Measurements from ENCODE around the gene PYY.
"Not testable (repeated sequence)": the region's sequence is repeated elsewhere in the genome, so short reads cannot be mapped to it uniquely, and the experiment has no call there.

PYY gene

DNA sequence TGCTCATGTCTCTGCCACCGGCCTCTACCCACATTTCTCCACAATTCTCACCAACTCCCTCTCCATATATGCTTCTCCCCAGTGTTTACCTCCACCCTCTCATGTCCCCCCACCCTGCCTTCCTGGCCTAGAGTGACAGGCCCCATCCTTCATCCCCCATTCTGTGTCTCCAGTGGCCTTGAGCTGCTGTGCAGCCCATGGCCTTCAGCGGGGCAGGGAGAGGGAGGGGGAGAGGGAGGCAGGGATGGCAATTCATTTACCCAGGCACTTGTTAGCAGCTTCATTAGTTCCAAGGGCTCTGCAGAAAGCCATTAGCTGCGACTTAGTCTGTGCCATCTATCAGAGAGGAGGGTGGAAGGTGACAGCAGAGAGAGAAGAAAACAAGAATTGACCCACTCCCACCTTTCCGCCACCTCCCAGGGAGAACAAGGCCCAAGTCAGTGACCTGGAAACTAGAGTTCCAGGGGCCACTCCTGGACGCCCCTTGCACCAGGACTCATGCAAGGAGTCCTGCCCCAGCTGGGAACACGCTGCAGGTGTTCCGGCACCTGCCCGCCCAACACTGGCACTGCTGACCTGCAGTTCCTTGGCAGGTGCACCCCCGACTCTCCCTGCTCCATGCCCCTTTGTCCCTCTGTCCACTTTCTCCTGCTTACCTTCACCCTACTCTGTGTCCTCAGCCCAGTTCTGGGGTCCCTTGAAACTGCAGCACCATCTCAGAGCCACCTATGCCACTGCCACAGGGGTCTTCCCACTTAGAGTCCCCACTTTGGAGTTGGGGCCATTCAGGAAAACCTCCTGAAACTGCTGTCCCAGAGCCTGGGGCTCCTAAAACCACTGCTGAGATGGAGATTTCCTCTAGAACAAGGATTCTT is 23.5 kb upstream of the PYY start:
- no peak overlapping the region for H3K4me3 ChIP-seq (ENCODE audit: low read length)
- H3K9ac ChIP-seq (ENCODE audit: low read depth, low read length) = no peak overlapping the region
- H3K27me3 ChIP-seq (ENCODE audit: insufficient read depth, low read length) = peaks cover 12% of the 10 kb centered on the region
- H3K27ac ChIP-seq (ENCODE audit: low read length) = no peak overlapping the region
- H3K36me3 ChIP-seq (ENCODE audit: insufficient read depth, low read depth, low read length) = no peaks in the 10 kb centered on the region
- no peaks in the 10 kb centered on the region for H3K9me3 ChIP-seq (ENCODE audit: insufficient read depth, low read depth, low read length)
- no peaks in the 10 kb centered on the region for H3K4me1 ChIP-seq (ENCODE audit: insufficient read depth, low read length)

DNA sequence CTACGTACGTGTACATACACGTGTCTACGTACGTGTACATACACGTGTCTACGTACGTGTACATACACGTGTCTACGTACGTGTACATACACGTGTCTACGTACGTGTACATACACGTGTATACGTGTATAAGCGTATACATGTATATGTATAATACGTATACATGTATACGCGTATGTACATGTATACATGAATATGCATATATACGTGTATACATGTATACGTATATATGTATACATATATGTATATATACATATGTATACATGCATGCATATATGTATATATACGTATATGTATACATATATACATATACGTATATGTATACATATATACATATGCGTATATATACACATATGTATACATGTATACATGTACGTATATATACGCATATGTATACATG is 22.2 kb upstream of the PYY start:
- Histone ChIP-seq H3K27ac (ENCODE audit: low read length) (no peak overlapping the region), H3K27me3 (ENCODE audit: insufficient read depth, low read length) (peaks cover 3% of the 10 kb centered on the region; the same call in 1 of the 2 replicates), H3K4me1 (ENCODE audit: insufficient read depth, low read length) (no peaks in the 10 kb centered on the region), H3K9ac (ENCODE audit: low read depth, low read length) (no peak overlapping the region), H3K36me3 (ENCODE audit: insufficient read depth, low read depth, low read length) (no peaks in the 10 kb centered on the region), H3K9me3 (ENCODE audit: insufficient read depth, low read depth, low read length) (no peaks in the 10 kb centered on the region), H3K4me3 (ENCODE audit: low read length) (no peak overlapping the region)

DNA sequence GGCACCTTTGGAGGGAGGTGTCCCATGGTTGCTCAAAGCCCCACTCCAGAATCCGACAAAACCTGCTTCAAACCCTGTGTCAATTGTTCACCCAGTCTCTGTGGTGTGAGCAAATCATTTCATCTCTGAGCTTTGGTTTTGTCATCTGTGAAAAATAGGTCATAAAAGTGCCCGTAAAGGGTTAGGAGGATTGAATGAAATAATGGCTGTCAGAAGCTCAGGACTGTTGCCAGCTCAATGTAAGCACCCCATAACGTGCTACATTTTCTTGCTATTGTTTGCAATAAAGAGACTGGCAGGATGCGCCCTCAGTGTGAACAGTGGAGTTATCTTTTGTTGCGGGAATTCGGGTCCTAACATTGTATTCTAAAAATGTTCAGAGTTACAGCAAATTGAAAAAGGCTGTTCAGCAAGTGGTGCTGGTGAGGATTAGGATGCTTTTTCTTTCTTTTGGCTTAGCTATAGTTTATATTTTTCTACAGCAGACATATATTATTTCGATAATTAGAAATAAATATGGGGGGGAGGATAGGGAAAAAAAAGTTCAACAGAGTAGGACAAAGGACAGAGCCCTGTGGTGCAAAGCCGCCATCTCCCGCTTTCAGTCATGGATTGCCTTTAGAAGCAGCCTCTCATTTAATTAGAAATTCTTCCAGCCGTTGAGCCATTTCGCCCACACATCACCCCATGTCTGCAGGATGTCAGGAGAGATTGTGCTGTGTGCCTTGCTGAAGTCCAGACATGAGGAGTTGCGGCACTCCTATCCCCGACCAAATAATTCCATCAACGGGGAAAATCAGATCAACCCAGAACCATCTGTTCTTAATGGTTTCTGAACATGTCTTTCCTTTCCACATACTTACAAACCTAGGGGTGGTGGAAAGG is 20.9 kb upstream of the PYY start:
- H3K36me3 ChIP-seq (ENCODE audit: insufficient read depth, low read depth, low read length) = no peaks in the 10 kb centered on the region
- no peak overlapping the region for H3K27ac ChIP-seq (ENCODE audit: low read length)
- no peaks in the 10 kb centered on the region for H3K9me3 ChIP-seq (ENCODE audit: insufficient read depth, low read depth, low read length)
- H3K4me1 ChIP-seq (ENCODE audit: insufficient read depth, low read length) = no peaks in the 10 kb centered on the region
- no peak overlapping the region for H3K4me3 ChIP-seq (ENCODE audit: low read length)
- no peaks in the 10 kb centered on the region; the same call in 1 of the 2 replicates for H3K27me3 ChIP-seq (ENCODE audit: insufficient read depth, low read length)
- no peak overlapping the region for H3K9ac ChIP-seq (ENCODE audit: low read depth, low read length)

DNA sequence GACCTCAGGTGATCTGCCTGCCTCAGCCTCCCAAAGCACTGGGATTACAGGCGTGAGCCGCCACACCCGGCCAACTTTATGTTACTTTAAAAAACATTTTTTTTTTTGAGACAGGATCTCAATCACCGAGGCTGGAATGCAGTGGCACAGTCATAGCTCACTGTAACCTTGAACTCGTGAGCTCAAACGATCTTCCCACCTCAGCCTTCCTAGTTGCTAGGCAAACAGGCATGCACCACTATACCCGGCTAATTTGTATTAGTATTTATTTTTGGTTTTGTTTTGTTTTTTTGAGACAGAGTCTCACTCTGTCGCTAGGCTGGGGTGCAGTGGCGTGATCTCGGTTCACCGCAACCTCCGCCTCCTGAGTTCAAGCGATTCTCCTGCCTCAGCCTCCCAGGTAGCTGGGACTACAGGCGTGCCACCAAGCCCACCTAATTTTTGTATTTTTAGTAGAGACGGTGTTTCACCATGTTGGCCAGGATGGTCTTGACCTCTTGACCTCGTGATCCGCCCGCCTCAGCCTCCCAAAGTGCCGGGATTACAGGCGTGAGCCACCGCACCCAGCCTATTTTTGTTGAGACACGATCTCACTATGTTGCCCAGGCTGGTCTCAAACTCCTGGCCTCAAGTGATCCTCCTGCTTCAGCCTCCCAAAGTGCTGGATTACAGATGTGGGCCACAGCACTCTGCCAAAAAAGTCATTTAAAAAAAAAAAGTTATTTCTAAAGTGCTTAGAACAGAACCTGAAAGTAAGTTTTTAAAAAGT is 18.9 kb upstream of the PYY start:
- H3K4me3 ChIP-seq (ENCODE audit: low read length); H3K9me3 ChIP-seq (ENCODE audit: insufficient read depth, low read depth, low read length); H3K27me3 ChIP-seq (ENCODE audit: insufficient read depth, low read length); H3K36me3 ChIP-seq (ENCODE audit: insufficient read depth, low read depth, low read length); H3K9ac ChIP-seq (ENCODE audit: low read depth, low read length); H3K4me1 ChIP-seq (ENCODE audit: insufficient read depth, low read length); H3K27ac ChIP-seq (ENCODE audit: low read length): not testable (repeated sequence)

DNA sequence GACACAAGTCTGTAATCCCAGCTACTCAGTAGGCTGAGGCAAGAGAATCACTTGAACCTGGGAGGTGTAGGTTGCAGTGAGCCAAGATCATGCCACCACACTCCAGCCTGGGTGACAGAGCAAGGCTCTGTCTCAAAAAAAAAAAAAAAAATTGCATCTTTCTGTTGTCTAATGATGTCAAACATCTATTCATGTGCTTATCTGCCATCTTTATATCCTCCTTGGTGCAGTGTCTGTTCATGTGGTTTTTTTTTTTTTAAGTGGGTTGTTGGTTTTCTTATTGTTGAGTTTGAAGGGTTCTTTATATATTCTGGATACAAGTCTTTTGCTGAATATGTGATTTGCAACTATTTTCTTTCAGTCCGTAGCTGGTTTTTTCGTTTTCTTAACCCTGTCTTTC is 17.7 kb upstream of the PYY start:
- H3K27ac ChIP-seq (ENCODE audit: low read length); H3K36me3 ChIP-seq (ENCODE audit: insufficient read depth, low read depth, low read length); H3K4me3 ChIP-seq (ENCODE audit: low read length); H3K9me3 ChIP-seq (ENCODE audit: insufficient read depth, low read depth, low read length); H3K27me3 ChIP-seq (ENCODE audit: insufficient read depth, low read length); H3K4me1 ChIP-seq (ENCODE audit: insufficient read depth, low read length); H3K9ac ChIP-seq (ENCODE audit: low read depth, low read length): not testable (repeated sequence)

DNA sequence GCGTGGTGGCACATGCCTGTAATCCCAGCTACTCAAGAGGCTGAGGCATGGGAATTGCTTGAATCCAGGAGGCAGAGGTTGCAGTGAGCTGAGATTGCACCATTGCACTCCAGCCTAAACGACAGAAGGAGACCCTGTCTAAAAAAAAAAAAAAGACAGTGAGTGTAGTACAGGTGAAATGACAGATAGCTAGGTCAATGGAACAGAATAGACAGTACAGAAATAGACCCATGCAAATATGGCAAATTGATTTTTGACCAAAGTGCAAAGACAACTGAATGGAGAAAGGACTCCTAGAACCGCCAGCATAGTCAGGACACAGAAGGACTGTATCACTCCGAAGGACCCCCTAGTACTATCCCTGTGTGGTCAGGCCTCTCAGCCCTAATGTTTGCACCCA is 16.6 kb upstream of the PYY start:
- no peak overlapping the region for H3K27ac ChIP-seq (ENCODE audit: low read length)
- no peak overlapping the region for H3K4me3 ChIP-seq (ENCODE audit: low read length)
- H3K36me3 ChIP-seq (ENCODE audit: insufficient read depth, low read depth, low read length) = no peaks in the 10 kb centered on the region
- no peaks in the 10 kb centered on the region for H3K9me3 ChIP-seq (ENCODE audit: insufficient read depth, low read depth, low read length)
- H3K27me3 ChIP-seq (ENCODE audit: insufficient read depth, low read length) = peaks cover 4% of the 10 kb centered on the region; the same call in 1 of the 2 replicates
- H3K4me1 ChIP-seq (ENCODE audit: insufficient read depth, low read length) = no peaks in the 10 kb centered on the region
- H3K9ac ChIP-seq (ENCODE audit: low read depth, low read length) = no peak overlapping the region

DNA sequence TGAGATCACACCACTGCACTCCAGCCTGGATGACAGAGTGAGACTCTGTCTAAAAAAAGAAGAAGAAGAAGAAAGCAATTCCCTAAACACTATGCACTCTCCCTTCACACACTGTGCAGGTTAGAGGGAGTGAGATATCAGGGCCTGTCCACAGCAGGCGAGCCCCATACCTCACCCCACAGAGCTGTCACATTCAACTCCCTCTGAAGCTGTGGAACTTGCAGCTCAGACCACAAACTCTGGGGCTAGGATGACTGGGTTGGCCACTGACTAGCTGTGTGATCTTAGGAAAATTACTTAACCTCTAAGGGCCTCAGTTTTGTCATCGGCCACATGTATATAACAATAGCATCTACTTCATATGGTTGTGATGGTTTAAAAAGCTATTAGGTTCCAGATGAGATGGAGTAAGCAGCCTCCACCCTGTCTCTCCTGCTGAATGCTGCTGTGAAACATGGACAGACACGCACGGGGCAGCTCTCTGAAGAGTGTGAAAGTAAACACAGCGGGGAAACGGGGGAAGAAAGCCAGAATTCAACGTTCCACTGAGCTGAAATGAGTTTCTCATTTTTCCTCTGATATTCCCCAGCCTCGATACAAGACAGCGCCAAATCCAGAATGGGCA is 13.6 kb upstream of the PYY start:
- Histone ChIP-seq H3K4me1 (ENCODE audit: insufficient read depth, low read length) (no peaks in the 10 kb centered on the region), H3K27ac (ENCODE audit: low read length) (no peak overlapping the region), H3K4me3 (ENCODE audit: low read length) (no peak overlapping the region), H3K36me3 (ENCODE audit: insufficient read depth, low read depth, low read length) (no peaks in the 10 kb centered on the region), H3K9me3 (ENCODE audit: insufficient read depth, low read depth, low read length) (no peaks in the 10 kb centered on the region), H3K9ac (ENCODE audit: low read depth, low read length) (no peak overlapping the region), H3K27me3 (ENCODE audit: insufficient read depth, low read length) (peaks cover 4% of the 10 kb centered on the region; the same call in 1 of the 2 replicates)

DNA sequence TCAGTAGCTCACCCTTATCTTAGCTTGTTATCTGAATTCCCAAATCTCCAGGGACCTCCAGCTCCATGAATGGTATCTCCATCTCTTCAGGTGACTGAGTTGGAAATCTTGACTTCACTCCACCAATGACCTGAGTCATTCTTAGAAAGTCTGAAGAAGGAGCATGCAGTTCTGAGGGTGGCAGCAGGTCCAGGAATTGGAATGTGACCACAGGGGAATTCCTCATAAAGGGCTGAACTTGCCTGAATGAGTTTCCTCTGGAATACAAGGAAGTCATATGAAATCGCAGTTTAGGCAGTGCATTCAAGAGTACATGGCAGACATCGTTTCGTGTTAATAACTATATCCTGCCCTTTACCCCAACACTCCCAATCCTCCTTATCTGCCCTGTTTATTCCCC is 12.5 kb upstream of the PYY start:
- Histone ChIP-seq H3K27me3 (ENCODE audit: insufficient read depth, low read length) (peaks cover 4% of the 10 kb centered on the region; the same call in 1 of the 2 replicates), H3K9ac (ENCODE audit: low read depth, low read length) (no peak overlapping the region), H3K36me3 (ENCODE audit: insufficient read depth, low read depth, low read length) (no peaks in the 10 kb centered on the region), H3K4me3 (ENCODE audit: low read length) (no peak overlapping the region), H3K27ac (ENCODE audit: low read length) (no peak overlapping the region), H3K9me3 (ENCODE audit: insufficient read depth, low read depth, low read length) (no peaks in the 10 kb centered on the region), H3K4me1 (ENCODE audit: insufficient read depth, low read length) (no peaks in the 10 kb centered on the region)

DNA sequence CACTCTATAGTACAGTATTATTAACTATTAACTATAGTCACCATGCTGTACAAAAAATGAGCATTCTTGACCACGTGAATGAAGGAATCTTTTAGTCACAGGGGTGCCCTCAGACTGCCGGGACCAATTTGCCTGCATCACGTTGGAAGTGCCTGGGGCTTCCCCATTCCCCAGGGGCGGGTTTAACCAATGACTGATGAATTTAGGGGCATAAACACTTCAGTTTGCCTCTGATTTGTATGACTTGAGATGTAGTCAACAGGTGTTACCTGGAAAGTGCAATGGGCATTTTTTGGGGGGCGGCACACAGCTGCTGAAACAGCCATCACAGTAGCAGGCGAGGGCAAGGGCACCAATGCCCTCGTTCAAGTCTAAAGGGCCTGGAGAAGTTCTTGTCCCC is 8.7 kb upstream of the PYY start:
- Histone ChIP-seq H3K36me3 (ENCODE audit: insufficient read depth, low read depth, low read length) (no peaks in the 10 kb centered on the region), H3K9ac (ENCODE audit: low read depth, low read length) (no peak overlapping the region), H3K27me3 (ENCODE audit: insufficient read depth, low read length) (0 out of 2 replicates have a peak, but pooled peaks cover under 1% of the 10 kb centered on the region), H3K9me3 (ENCODE audit: insufficient read depth, low read depth, low read length) (no peaks in the 10 kb centered on the region), H3K27ac (ENCODE audit: low read length) (no peak overlapping the region), H3K4me1 (ENCODE audit: insufficient read depth, low read length) (no peaks in the 10 kb centered on the region), H3K4me3 (ENCODE audit: low read length) (no peak overlapping the region)

DNA sequence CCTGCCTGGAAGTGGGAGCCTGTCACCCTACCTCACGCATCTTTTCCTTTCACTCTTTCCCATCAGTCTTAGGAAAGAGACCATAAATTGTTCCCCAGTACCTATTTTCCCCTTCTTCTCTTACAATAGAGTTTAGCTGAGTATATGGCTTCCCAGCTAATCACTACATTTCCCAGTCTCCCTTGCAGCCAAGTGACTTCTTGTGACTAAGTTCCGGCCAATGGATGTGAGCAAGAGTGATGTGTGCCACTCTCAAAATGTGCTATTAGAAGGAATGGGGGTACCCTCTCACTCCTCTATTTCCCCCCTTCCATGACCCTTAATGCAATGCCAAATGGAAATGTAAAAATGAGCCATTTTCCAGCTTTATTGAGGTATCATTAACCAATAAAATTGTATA is 8.2 kb upstream of the PYY start:
- H3K4me3 ChIP-seq (ENCODE audit: low read length) = no peak overlapping the region
- H3K36me3 ChIP-seq (ENCODE audit: insufficient read depth, low read depth, low read length) = no peaks in the 10 kb centered on the region
- H3K9me3 ChIP-seq (ENCODE audit: insufficient read depth, low read depth, low read length) = no peaks in the 10 kb centered on the region
- no peaks in the 10 kb centered on the region for H3K27me3 ChIP-seq (ENCODE audit: insufficient read depth, low read length)
- no peak overlapping the region for H3K9ac ChIP-seq (ENCODE audit: low read depth, low read length)
- no peak overlapping the region for H3K27ac ChIP-seq (ENCODE audit: low read length)
- H3K4me1 ChIP-seq (ENCODE audit: insufficient read depth, low read length) = no peaks in the 10 kb centered on the region

DNA sequence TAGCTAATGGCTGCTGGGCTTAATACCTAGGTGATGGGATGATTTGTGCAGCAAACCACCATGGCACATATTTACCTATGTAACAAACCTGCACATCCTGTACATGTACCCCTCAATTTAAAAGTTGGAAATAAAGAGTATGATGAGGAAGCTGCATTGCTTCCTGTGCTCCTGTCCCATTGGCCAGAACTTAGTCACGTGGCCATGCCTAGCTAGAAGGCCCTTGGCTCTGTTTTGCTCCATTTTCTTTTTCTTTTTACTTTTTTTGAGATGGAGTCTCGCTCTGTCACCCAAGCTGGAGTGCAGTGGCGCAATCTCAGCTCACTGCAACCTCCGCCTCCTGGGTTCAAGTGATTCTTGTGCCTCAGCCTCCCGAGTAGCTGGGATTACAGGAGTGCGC is 7.6 kb upstream of the PYY start:
- not testable (repeated sequence) for H3K4me1 ChIP-seq (ENCODE audit: insufficient read depth, low read length); H3K36me3 ChIP-seq (ENCODE audit: insufficient read depth, low read depth, low read length); H3K4me3 ChIP-seq (ENCODE audit: low read length); H3K27me3 ChIP-seq (ENCODE audit: insufficient read depth, low read length); H3K9ac ChIP-seq (ENCODE audit: low read depth, low read length); H3K27ac ChIP-seq (ENCODE audit: low read length); H3K9me3 ChIP-seq (ENCODE audit: insufficient read depth, low read depth, low read length)
